ENCODE data around the gene CBLL1.
A peak's percentile ranks its signal among the peaks of the same experiment; 100 is the strongest.

Gene CBLL1, protein sequence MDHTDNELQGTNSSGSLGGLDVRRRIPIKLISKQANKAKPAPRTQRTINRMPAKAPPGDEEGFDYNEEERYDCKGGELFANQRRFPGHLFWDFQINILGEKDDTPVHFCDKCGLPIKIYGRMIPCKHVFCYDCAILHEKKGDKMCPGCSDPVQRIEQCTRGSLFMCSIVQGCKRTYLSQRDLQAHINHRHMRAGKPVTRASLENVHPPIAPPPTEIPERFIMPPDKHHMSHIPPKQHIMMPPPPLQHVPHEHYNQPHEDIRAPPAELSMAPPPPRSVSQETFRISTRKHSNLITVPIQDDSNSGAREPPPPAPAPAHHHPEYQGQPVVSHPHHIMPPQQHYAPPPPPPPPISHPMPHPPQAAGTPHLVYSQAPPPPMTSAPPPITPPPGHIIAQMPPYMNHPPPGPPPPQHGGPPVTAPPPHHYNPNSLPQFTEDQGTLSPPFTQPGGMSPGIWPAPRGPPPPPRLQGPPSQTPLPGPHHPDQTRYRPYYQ

GRCh38 chr7:107743567-107744344, at the start of gene CBLL1:
Gene CBLL1 (plus strand): TSS chr7:107744142. CDS start chr7:107744164, 22 bp downstream.
- H3K27ac Mint-ChIP-seq: peak within 1 kb of the TSS; percentile 96
- no peaks in the 10 kb centered on the region for H3K27me3 Mint-ChIP-seq
- peak; percentile 96 for ATAC-seq

GRCh38 chr7:107694386-107694785, 49.6 kb upstream of the CBLL1 start:
- peaks cover 8% of the 10 kb centered on the region for H3K4me1 Mint-ChIP-seq

More at GRCh38 chr7:107743567-107744344, at the start of gene CBLL1:
- H3K9me3 Mint-ChIP-seq: no peaks in the 10 kb centered on the region
- H3K4me3 Mint-ChIP-seq: peak within 1 kb of the TSS; percentile 87
- peaks cover 9% of the 10 kb centered on the region for H3K36me3 Mint-ChIP-seq (ENCODE audit: low read depth)
- peak; percentile 97 for DNase-seq
- peaks cover 48% of the 10 kb centered on the region for H3K4me1 Mint-ChIP-seq

DNA sequence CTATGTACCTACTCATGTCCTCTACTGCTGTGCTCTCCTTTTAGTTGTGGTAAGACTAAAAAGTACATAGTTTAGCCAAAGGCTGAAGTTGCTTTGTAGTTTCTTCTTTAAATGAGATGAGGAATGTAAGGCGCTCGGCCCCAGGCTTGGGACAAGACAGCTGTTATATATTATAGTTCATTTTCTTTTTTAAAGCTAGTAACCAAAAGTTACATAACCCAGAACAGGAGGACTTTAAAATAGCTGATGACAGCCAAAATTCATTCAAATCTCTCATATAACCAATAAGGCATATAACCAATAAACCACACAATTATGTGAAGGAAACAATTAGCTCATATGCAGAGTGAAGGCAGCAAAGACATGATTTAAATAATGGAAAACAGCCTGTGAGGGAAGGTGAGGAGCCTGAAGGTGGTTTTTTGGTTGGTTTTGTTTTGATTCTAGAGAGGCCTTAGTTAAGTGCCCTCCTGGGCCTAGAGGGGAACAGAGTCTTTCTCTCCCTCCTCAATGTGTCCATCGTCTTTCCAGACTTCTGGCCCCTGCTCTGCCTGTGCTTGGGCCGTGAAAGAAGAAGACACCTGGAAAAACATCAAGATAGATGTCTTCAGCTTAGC, 47.5 kb upstream of the CBLL1 start:
- DNase-seq (no peak), ATAC-seq (peak; percentile 69)

More at GRCh38 chr7:107694386-107694785, 49.6 kb upstream of the CBLL1 start:
- Mint-ChIP-seq H3K36me3 (ENCODE audit: low read depth) (no peaks in the 10 kb centered on the region), H3K27me3 (peaks cover 12% of the 10 kb centered on the region), H3K4me3 (no peak overlapping the region), H3K9me3 (no peaks in the 10 kb centered on the region), H3K27ac (no peak overlapping the region)
- ATAC-seq (no peak), DNase-seq (no peak)

DNA sequence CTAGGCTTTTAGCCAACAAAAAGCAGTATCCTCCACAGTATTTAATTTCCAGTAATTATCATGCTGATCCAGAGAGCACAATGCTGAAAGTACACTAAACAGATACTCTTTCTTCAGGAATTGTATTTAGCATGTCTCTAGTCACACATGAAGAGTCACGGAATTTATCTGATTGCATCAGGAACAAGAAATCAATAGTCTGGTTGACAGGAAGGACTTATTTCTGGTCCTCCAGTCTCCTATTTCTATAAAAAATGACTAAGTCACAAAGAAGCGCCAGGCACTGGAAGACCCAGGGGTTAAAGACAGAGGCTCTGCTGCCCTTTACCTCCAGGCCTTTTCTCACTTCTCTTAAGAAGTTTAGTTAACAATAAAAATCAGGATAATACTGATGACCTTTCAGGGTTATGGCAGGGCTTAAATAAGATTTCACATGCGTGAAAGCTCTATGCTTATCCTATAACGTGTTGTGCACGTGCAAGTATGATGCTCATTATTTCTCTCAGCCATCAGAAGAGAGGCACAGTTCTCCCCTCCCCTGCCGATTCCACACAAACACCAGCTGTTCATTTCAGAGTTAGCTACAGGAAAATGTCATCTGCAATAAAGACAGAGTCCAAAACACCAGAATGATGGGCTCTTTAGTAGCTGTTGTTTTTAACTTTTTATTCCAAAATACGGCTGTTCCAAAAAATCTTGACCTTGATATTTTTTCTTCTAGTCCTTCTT, 46.5 kb upstream of the CBLL1 start:
- ATAC-seq: no peak
- H3K36me3 Mint-ChIP-seq (ENCODE audit: low read depth): no peaks in the 10 kb centered on the region
- peaks cover 8% of the 10 kb centered on the region for H3K4me1 Mint-ChIP-seq
- no peak overlapping the region for H3K27ac Mint-ChIP-seq
- H3K4me3 Mint-ChIP-seq: no peak overlapping the region
- peaks cover 14% of the 10 kb centered on the region for H3K27me3 Mint-ChIP-seq
- H3K9me3 Mint-ChIP-seq: no peaks in the 10 kb centered on the region
- no peak for DNase-seq

More for the DNA sequence above, 47.5 kb upstream of the CBLL1 start:
- H3K9me3 Mint-ChIP-seq: no peaks in the 10 kb centered on the region
- H3K27me3 Mint-ChIP-seq: peaks cover 11% of the 10 kb centered on the region
- no peaks in the 10 kb centered on the region for H3K36me3 Mint-ChIP-seq (ENCODE audit: low read depth)
- H3K4me3 Mint-ChIP-seq: no peak overlapping the region
- H3K27ac Mint-ChIP-seq: no peak overlapping the region
- H3K4me1 Mint-ChIP-seq: peaks cover 8% of the 10 kb centered on the region

DNA sequence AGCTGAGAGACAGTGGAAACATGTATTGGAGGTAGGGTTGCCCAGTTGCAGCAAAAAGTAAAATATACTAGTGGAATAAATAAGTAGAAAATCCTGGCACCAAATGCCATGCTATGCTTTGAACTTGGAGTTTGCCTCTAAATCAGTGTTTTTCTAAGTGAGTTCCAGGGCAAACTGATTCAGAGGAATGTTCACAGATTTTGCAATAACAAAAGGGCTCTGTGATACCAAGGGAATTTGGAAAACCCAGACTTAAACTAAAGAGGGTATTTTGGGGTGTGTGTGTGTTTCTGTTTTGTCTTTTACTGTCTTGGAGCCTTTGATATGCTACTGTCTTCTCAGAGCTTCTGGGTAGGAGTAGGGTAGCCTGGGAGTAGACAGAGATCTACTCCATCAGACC, 43.4 kb upstream of the CBLL1 start:
- no peak overlapping the region for H3K27ac Mint-ChIP-seq
- H3K27me3 Mint-ChIP-seq: peaks cover 12% of the 10 kb centered on the region
- DNase-seq (no peak), ATAC-seq (no peak)
- H3K4me1 Mint-ChIP-seq: peaks cover 8% of the 10 kb centered on the region
- no peaks in the 10 kb centered on the region for H3K36me3 Mint-ChIP-seq (ENCODE audit: low read depth)
- H3K9me3 Mint-ChIP-seq: no peaks in the 10 kb centered on the region
- H3K4me3 Mint-ChIP-seq: no peak overlapping the region

- ATAC-seq: no peak
- H3K27ac Mint-ChIP-seq: no peak overlapping the region
- H3K4me3 Mint-ChIP-seq: no peak overlapping the region
- H3K4me1 Mint-ChIP-seq: peaks cover 8% of the 10 kb centered on the region
- H3K36me3 Mint-ChIP-seq (ENCODE audit: low read depth): no peaks in the 10 kb centered on the region
- H3K27me3 Mint-ChIP-seq: peaks cover 12% of the 10 kb centered on the region
- H3K9me3 Mint-ChIP-seq: no peaks in the 10 kb centered on the region
- no peak for DNase-seq
Measured at GRCh38 chr7:107701191-107701590, 42.8 kb upstream of the CBLL1 start.

DNA sequence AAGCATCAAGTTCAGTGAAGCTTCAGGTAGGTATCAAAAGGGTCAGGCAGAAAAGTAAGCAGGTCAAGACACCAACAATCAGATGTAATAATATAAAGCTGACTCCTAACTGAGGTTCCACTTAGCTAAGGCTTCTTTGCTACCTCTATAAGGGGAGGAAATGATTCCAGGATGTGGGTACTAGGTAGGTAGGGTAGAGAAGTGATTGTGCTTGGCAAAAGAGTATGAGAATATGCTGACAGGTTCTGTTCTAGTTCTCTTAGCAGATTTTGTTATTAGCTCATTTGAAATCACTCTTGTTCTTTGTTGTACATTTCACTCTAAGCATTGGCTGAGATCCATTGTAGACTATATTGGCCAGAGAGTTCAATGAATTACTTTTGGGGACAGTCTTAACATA, 40.7 kb upstream of the CBLL1 start:
- H3K9me3 Mint-ChIP-seq: no peaks in the 10 kb centered on the region
- H3K27me3 Mint-ChIP-seq: peaks cover 12% of the 10 kb centered on the region
- H3K36me3 Mint-ChIP-seq (ENCODE audit: low read depth): no peaks in the 10 kb centered on the region
- H3K4me3 Mint-ChIP-seq: no peak overlapping the region
- no peaks in the 10 kb centered on the region for H3K4me1 Mint-ChIP-seq
- ATAC-seq: no peak
- no peak for DNase-seq
- H3K27ac Mint-ChIP-seq: no peak overlapping the region

- H3K27me3 Mint-ChIP-seq: peaks cover 12% of the 10 kb centered on the region
- no peak overlapping the region for H3K4me3 Mint-ChIP-seq
- ATAC-seq (no peak), DNase-seq (no peak)
- no peaks in the 10 kb centered on the region for H3K36me3 Mint-ChIP-seq (ENCODE audit: low read depth)
- H3K9me3 Mint-ChIP-seq: no peaks in the 10 kb centered on the region
- H3K27ac Mint-ChIP-seq: no peak overlapping the region
- no peaks in the 10 kb centered on the region for H3K4me1 Mint-ChIP-seq
Measured at GRCh38 chr7:107703872-107704271, 40.1 kb upstream of the CBLL1 start.

DNA sequence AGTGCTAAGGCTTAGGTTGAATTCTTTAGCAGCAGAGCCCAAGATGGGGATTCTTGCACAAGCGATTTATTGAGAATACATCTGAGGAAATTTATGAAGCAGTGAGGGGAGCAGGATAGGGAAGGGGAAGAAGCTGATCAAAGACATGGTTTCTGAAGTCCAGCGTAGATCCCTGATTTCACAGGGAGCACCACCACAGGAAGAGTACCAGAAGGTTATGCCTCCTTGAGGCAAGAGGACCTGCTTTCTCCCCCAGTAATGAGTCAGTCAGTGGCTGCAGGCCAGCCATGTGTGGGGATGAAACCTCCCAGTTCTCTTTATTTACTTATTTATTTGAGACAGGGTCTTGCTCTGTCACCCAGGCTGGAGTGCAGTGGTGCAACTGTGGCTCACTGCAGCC, 35.0 kb upstream of the CBLL1 start:
- no peak overlapping the region for H3K27ac Mint-ChIP-seq
- peaks cover 6% of the 10 kb centered on the region for H3K27me3 Mint-ChIP-seq
- H3K4me1 Mint-ChIP-seq: no peaks in the 10 kb centered on the region
- H3K36me3 Mint-ChIP-seq (ENCODE audit: low read depth): no peaks in the 10 kb centered on the region
- ATAC-seq (no peak), DNase-seq (no peak)
- no peak overlapping the region for H3K4me3 Mint-ChIP-seq
- no peaks in the 10 kb centered on the region for H3K9me3 Mint-ChIP-seq

- Mint-ChIP-seq H3K27ac (no peak overlapping the region), H3K4me3 (no peak overlapping the region), H3K9me3 (no peaks in the 10 kb centered on the region), H3K4me1 (no peaks in the 10 kb centered on the region), H3K27me3 (peaks cover 6% of the 10 kb centered on the region), H3K36me3 (ENCODE audit: low read depth) (no peaks in the 10 kb centered on the region)
- DNase-seq (no peak), ATAC-seq (no peak)
Measured at GRCh38 chr7:107711301-107711700, 32.6 kb upstream of the CBLL1 start.

GRCh38 chr7:107712025-107712424, 31.9 kb upstream of the CBLL1 start:
- Mint-ChIP-seq H3K4me3 (no peak overlapping the region), H3K4me1 (no peaks in the 10 kb centered on the region), H3K36me3 (ENCODE audit: low read depth) (no peaks in the 10 kb centered on the region), H3K27ac (no peak overlapping the region), H3K9me3 (no peaks in the 10 kb centered on the region), H3K27me3 (peaks cover 6% of the 10 kb centered on the region)
- DNase-seq: no peak
- ATAC-seq: no peak

GRCh38 chr7:107712896-107713295, 31.0 kb upstream of the CBLL1 start:
- Mint-ChIP-seq H3K4me1 (no peaks in the 10 kb centered on the region), H3K27me3 (peaks cover 6% of the 10 kb centered on the region), H3K27ac (no peak overlapping the region), H3K4me3 (no peak overlapping the region), H3K9me3 (no peaks in the 10 kb centered on the region), H3K36me3 (ENCODE audit: low read depth) (no peaks in the 10 kb centered on the region)
- DNase-seq (no peak), ATAC-seq (no peak)

DNA sequence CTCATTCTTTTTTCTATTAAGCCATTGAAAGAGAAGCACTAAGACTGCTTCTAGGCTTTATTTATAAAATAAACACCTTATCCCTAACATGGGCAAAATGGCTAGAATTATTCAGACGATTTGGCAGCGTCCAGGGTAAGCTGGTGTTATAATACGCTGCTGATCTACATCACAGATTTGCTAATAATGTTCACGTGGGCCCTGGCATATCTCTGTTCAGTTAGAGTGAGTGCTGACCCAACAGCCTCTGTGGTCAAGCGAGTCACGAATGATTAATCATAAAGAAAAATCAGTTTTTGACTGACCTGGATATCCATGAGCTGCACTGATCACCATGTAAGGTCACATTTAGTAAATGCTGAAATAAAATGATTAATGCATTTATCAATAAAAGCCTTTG, 28.4 kb upstream of the CBLL1 start:
- DNase-seq (no peak), ATAC-seq (no peak)
- Mint-ChIP-seq H3K4me3 (no peak overlapping the region), H3K27me3 (peaks cover 8% of the 10 kb centered on the region), H3K27ac (no peak overlapping the region), H3K4me1 (no peaks in the 10 kb centered on the region), H3K9me3 (no peaks in the 10 kb centered on the region), H3K36me3 (ENCODE audit: low read depth) (no peaks in the 10 kb centered on the region)

Data from activated naive CD8-positive, alpha-beta T cell treated with anti-CD3 and anti-CD28 coated beads, Interleukin-2, amount 50 U/mL, for 24 hours (primary cell).